Activated T-cell treated with anti-CD3 and anti-CD28 coated beads, Interleukin-2, amount 50 U/mL, for 72 hours (primary cell): ENCODE measurements around the gene CAPN1. TPM values are rescaled to one million over a fixed set of nuclear protein-coding genes. Genes with fewer than 3 reads are reported as not detected.
"Not testable (repeated sequence)": the region's sequence is repeated elsewhere in the genome, so short reads cannot be mapped to it uniquely, and the experiment has no call there.

Source experiments
- ATAC-seq, 2 donors: fragments of 150-1000 bp; cut with Tn5 transposase; replicated peaks in 1 of 2; 2 replicates each; pipeline ENCODE4 v1.10.0; 2021; ENCODE audit warnings: moderate library complexity in 2 of 2, mild to moderate bottlenecking in 1 of 2
- DNase-seq, 2 donors: peaks; one replicate each; pipeline ENCODE4 v3.0.0; 2021 to 2022; ENCODE audit warnings: mixed read lengths in 1 of 2
- H3K27ac Mint-ChIP-seq: one replicate; pipeline ENCODE4 v1.8.0; 2022; ENCODE audit warnings: mild to moderate bottlenecking, moderate library complexity, mixed read lengths
- H3K27me3 Mint-ChIP-seq: one replicate; pipeline ENCODE4 v1.8.0; 2022; ENCODE audit warnings: low read depth, mixed read lengths
- H3K36me3 Mint-ChIP-seq, 2 donors: one replicate each; pipeline ENCODE4 v1.8.0; 2022; ENCODE audit warnings: mixed read lengths in 2 of 2, mild to moderate bottlenecking in 1 of 2; ENCODE audit not compliant: insufficient read depth in 2 of 2
- H3K4me1 Mint-ChIP-seq: one replicate; pipeline ENCODE4 v1.8.0; 2022; ENCODE audit warnings: low read depth, mixed read lengths
- H3K4me3 Mint-ChIP-seq, 2 donors: one replicate each; pipeline ENCODE4 v1.8.0; 2022; ENCODE audit warnings: mild to moderate bottlenecking in 2 of 2, mixed read lengths in 2 of 2, moderate library complexity in 2 of 2
- H3K9me3 Mint-ChIP-seq, 2 donors: one replicate each; pipeline ENCODE4 v1.8.0; 2022; ENCODE audit warnings: mixed read lengths in 2 of 2
- total RNA-seq, 2 donors: library from RNA; stranded (reverse); gene quantifications; one replicate each; pipeline ENCODE4 v1.2.3, GENCODE V29; 2022

Gene CAPN1
- total RNA-seq, 2 donors from 2014 or later: 99.1 to 114 TPM

- peak overlapping the region; percentile 51 for H3K27ac Mint-ChIP-seq
- H3K27me3 Mint-ChIP-seq: no peaks in the 10 kb centered on the region
- H3K4me3 Mint-ChIP-seq: peak overlapping the region; percentile 1 to 45
- ATAC-seq: peak; percentile 66 to 69
- no peaks in the 10 kb centered on the region for H3K36me3 Mint-ChIP-seq
- peaks cover 14% of the 10 kb centered on the region for H3K4me1 Mint-ChIP-seq
- H3K9me3 Mint-ChIP-seq: no peaks in the 10 kb centered on the region
- peak in 1 of 2 donors; percentile 21 for DNase-seq
Measured at GRCh38 chr11:65169164-65169641, 12.5 kb upstream of the CAPN1 start.

GRCh38 chr11:65170058-65170534 is 11.6 kb upstream of the CAPN1 start, which contains the start of gene SPDYC:
TSS of gene SPDYC (plus strand) at chr11:65170233. CDS start at chr11:65171358, 1,125 bp downstream.
- Mint-ChIP-seq H3K36me3 (no peaks in the 10 kb centered on the region), H3K27ac (peak within 1 kb of the TSS; percentile 51), H3K4me1 (peaks cover 14% of the 10 kb centered on the region), H3K9me3 (no peaks in the 10 kb centered on the region), H3K27me3 (no peaks in the 10 kb centered on the region), H3K4me3 (peak within 1 kb of the TSS; percentile 1 to 45)
- ATAC-seq: no peak
- DNase-seq: no peak

- H3K36me3 Mint-ChIP-seq: no peaks in the 10 kb centered on the region
- H3K27me3 Mint-ChIP-seq: no peaks in the 10 kb centered on the region
- DNase-seq: no peak
- H3K27ac Mint-ChIP-seq: no peak overlapping the region
- H3K9me3 Mint-ChIP-seq: no peaks in the 10 kb centered on the region
- ATAC-seq: no peak
- H3K4me1 Mint-ChIP-seq: peaks cover 14% of the 10 kb centered on the region
- no peak overlapping the region for H3K4me3 Mint-ChIP-seq
Measured at GRCh38 chr11:65172600-65172999, 9.1 kb upstream of the CAPN1 start.

- DNase-seq, ATAC-seq, H3K27me3 Mint-ChIP-seq, H3K27ac Mint-ChIP-seq, H3K9me3 Mint-ChIP-seq, H3K4me1 Mint-ChIP-seq, H3K36me3 Mint-ChIP-seq, H3K4me3 Mint-ChIP-seq: not testable (repeated sequence)
Measured at GRCh38 chr11:65174571-65175010, 7.1 kb upstream of the CAPN1 start.

- DNase-seq: peak; percentile 73 to 82
- Mint-ChIP-seq H3K4me1 (peaks cover 7% of the 10 kb centered on the region), H3K9me3 (no peaks in the 10 kb centered on the region), H3K27me3 (no peaks in the 10 kb centered on the region), H3K36me3 (peaks cover 0 to 2% of the 10 kb centered on the region in 2 donors), H3K4me3 (peak overlapping the region; percentile 90), H3K27ac (no peak overlapping the region)
- peak; percentile 83 to 86 for ATAC-seq
Measured at GRCh38 chr11:65180877-65181568, 705 bp upstream of the CAPN1 start.

- Mint-ChIP-seq H3K4me3 (peak overlapping the region; percentile 90 to 93), H3K27me3 (no peaks in the 10 kb centered on the region), H3K36me3 (peaks cover 2% of the 10 kb centered on the region in 2 donors), H3K9me3 (no peaks in the 10 kb centered on the region), H3K4me1 (peaks cover 7% of the 10 kb centered on the region), H3K27ac (peak overlapping the region; percentile 92)
- DNase-seq (peak in 1 of 2 donors; percentile 18), ATAC-seq (peak in 1 of 2 donors; percentile 2)
Measured at GRCh38 chr11:65182258-65183170, 786 bp downstream of the CAPN1 start.

- no peaks in the 10 kb centered on the region for H3K27me3 Mint-ChIP-seq
- peaks cover 2% of the 10 kb centered on the region in 2 donors for H3K36me3 Mint-ChIP-seq
- H3K4me3 Mint-ChIP-seq: peak overlapping the region; percentile 36 to 90
- no peak for ATAC-seq
- no peak for DNase-seq
- no peak overlapping the region for H3K27ac Mint-ChIP-seq
- H3K4me1 Mint-ChIP-seq: peaks cover 7% of the 10 kb centered on the region
- H3K9me3 Mint-ChIP-seq: no peaks in the 10 kb centered on the region
Measured at GRCh38 chr11:65183201-65183891, 1.6 kb downstream of the CAPN1 start.

GRCh38 chr11:65184146-65184545 is 2.4 kb downstream of the CAPN1 start:
- Mint-ChIP-seq H3K4me3 (no peak overlapping the region), H3K4me1 (peaks cover 7% of the 10 kb centered on the region), H3K27ac (no peak overlapping the region), H3K9me3 (no peaks in the 10 kb centered on the region), H3K27me3 (no peaks in the 10 kb centered on the region), H3K36me3 (peaks cover 2% of the 10 kb centered on the region in 2 donors)
- no peak for DNase-seq
- no peak for ATAC-seq

GRCh38 chr11:65185171-65185570 is 3.4 kb downstream of the CAPN1 start:
- peaks cover 7% of the 10 kb centered on the region for H3K4me1 Mint-ChIP-seq
- DNase-seq (no peak), ATAC-seq (no peak)
- H3K36me3 Mint-ChIP-seq: peaks cover 4 to 11% of the 10 kb centered on the region in 2 donors
- H3K27ac Mint-ChIP-seq: no peak overlapping the region
- H3K9me3 Mint-ChIP-seq: no peaks in the 10 kb centered on the region
- H3K4me3 Mint-ChIP-seq: no peak overlapping the region
- no peaks in the 10 kb centered on the region for H3K27me3 Mint-ChIP-seq

GRCh38 chr11:65185869-65186341 is 4.2 kb downstream of the CAPN1 start:
- ATAC-seq (no peak), DNase-seq (no peak)
- Mint-ChIP-seq H3K36me3 (peaks cover 4 to 12% of the 10 kb centered on the region in 2 donors), H3K9me3 (no peaks in the 10 kb centered on the region), H3K27ac (no peak overlapping the region), H3K4me3 (no peak overlapping the region), H3K4me1 (peaks cover 7% of the 10 kb centered on the region), H3K27me3 (no peaks in the 10 kb centered on the region)

- Mint-ChIP-seq H3K27ac (no peak overlapping the region), H3K9me3 (no peaks in the 10 kb centered on the region), H3K27me3 (no peaks in the 10 kb centered on the region), H3K4me1 (peaks cover 7% of the 10 kb centered on the region), H3K36me3 (peaks cover 2 to 12% of the 10 kb centered on the region in 2 donors), H3K4me3 (no peak overlapping the region)
- no peak for ATAC-seq
- no peak for DNase-seq
Measured at GRCh38 chr11:65186701-65187100, 5.0 kb downstream of the CAPN1 start.

- Mint-ChIP-seq H3K27ac (no peak overlapping the region), H3K36me3 (peaks cover 2 to 12% of the 10 kb centered on the region in 2 donors), H3K9me3 (no peaks in the 10 kb centered on the region), H3K27me3 (no peaks in the 10 kb centered on the region), H3K4me1 (peaks cover 6% of the 10 kb centered on the region), H3K4me3 (no peak overlapping the region)
- ATAC-seq (no peak), DNase-seq (no peak)
Measured at GRCh38 chr11:65187146-65187675, 5.5 kb downstream of the CAPN1 start.
